Uterus (tissue), 2 donors: ENCODE measurements around the gene GRIK1.

Experiments used
- CTCF ChIP-seq, 4 experiments: fragments of 200-600 bp in 2 of 4; fragments of 450-650 bp in 2 of 4; sonication (generic) in 2 of 4; IDR thresholded peaks; one replicate each; pipeline ENCODE4 v1.5.1; 2016 to 2019; ENCODE audit warnings: antibody characterized with exemption in 4 of 4, mild to moderate bottlenecking in 2 of 4, moderate library complexity in 1 of 4
- POLR2A ChIP-seq, 2 donors: fragments of 450-650 bp; IDR thresholded peaks; one replicate each; pipeline ENCODE4 v1.6.1; 2016; ENCODE audit warnings: antibody characterized with exemption in 2 of 2, mild to moderate bottlenecking in 1 of 2, moderate library complexity in 1 of 2

GRCh38 chr21:29947119-29947518 is 7.3 kb upstream of the GRIK1 start:
- TF ChIP-seq CTCF (IDR thresholded peaks at IDR 0.05), result no peak
- TF ChIP-seq POLR2A (IDR thresholded peaks at IDR 0.05), result no peak
